ENCODE measurements around the gene HEATR5B.

HEATR5B gene

DNA sequence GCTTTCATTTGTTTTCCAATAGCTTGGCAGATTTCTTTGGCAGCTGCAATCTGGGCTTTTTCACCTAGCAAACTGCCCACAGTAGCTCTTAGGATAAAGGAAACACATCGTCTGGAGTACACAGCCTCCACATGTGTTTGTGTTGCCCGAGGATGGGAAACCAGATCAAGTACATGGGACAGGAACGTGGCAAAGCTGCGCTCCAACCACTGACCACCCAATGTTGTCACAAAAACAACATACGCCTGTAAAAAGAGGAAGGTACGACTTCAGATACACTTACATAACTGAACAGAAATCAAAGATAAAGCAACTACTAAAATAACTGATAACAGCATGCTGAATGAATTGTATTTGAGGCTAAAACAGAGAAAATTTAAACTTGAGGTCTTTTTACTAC, 15.5 kb downstream of the HEATR5B start:
- Histone ChIP-seq H3K27me3 (replicated peaks; ENCODE audit: insufficient read depth, low read length) (no peaks in the 10 kb centered on the region), H3K36me3 (replicated peaks; ENCODE audit: insufficient read depth, low read length) (peaks cover 5% of the 10 kb centered on the region; the same call in 1 of the 2 replicates), H3F3A (ENCODE audit: insufficient read depth, low read length) (no peaks in the 10 kb centered on the region), H3K4me1 (ENCODE audit: low read length) (no peaks in the 10 kb centered on the region), H3K9me2 (replicated peaks; ENCODE audit: insufficient read depth, low read length) (no peaks in the 10 kb centered on the region), H3K9me3 (replicated peaks; ENCODE audit: insufficient read depth, low read length) (no peaks in the 10 kb centered on the region), H3K4me3 (ENCODE audit: low read length) (no peak overlapping the region), H3K4me2 (ENCODE audit: low read depth, low read length) (no peak overlapping the region), H2AFZ (ENCODE audit: low read length) (no peak overlapping the region), H3K27ac (ENCODE audit: low read length) (no peak overlapping the region), H3K79me2 (ENCODE audit: low read length) (peaks cover 23% of the 10 kb centered on the region), H4K20me1 (ENCODE audit: insufficient read depth, low read length) (no peaks in the 10 kb centered on the region), H3K9ac (ENCODE audit: low read length) (no peak overlapping the region)
- TF ChIP-seq CTCF (IDR thresholded peaks at IDR 0.05; ENCODE audit: low read length), result no peak
- no peak for TF ChIP-seq EZH2phosphoT487 (IDR thresholded peaks at IDR 0.05; ENCODE audit: low read length)
- TF ChIP-seq EZH2 (optimal IDR thresholded peaks at IDR 0.05; ENCODE audit: low read depth, low read length), result no peak
- DNase-seq, result no peak

DNA sequence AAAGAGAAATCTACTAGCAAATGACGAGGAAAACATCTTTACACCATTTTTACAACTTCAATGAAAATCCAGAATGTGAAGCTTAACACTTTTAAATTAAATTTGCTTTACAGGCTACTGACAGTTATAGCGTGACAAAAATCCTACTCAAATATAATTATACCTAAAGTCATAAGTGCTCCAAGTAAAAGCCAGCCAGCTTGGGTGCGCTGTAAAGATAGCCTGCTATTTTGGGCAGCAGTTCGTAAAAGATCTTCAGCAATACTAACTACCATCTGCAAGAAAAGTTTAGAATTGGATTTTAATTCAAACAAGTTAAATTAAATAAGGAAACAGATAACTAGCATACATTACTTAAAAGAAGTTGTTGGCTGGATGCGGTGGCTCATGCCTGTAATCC, 22.4 kb downstream of the HEATR5B start:
- DNase-seq, result no peak
- H3K9me3 ChIP-seq (replicated peaks; ENCODE audit: insufficient read depth, low read length), result no peaks in the 10 kb centered on the region
- peaks cover 16% of the 10 kb centered on the region; the same call in 1 of the 2 replicates for H3K36me3 ChIP-seq (replicated peaks; ENCODE audit: insufficient read depth, low read length)
- no peak overlapping the region for H3K9ac ChIP-seq (ENCODE audit: low read length)
- TF ChIP-seq EZH2phosphoT487 (IDR thresholded peaks at IDR 0.05; ENCODE audit: low read length) (no peak), CTCF (IDR thresholded peaks at IDR 0.05; ENCODE audit: low read length) (no peak), EZH2 (optimal IDR thresholded peaks at IDR 0.05; ENCODE audit: low read depth, low read length) (no peak)
- no peak overlapping the region for H3K4me2 ChIP-seq (ENCODE audit: low read depth, low read length)
- H3K9me2 ChIP-seq (replicated peaks; ENCODE audit: insufficient read depth, low read length), result no peaks in the 10 kb centered on the region
- H2AFZ ChIP-seq (ENCODE audit: low read length), result no peak overlapping the region
- H4K20me1 ChIP-seq (ENCODE audit: insufficient read depth, low read length), result no peaks in the 10 kb centered on the region
- H3K4me3 ChIP-seq (ENCODE audit: low read length), result no peak overlapping the region
- H3K27ac ChIP-seq (ENCODE audit: low read length), result no peak overlapping the region
- H3K27me3 ChIP-seq (replicated peaks; ENCODE audit: insufficient read depth, low read length), result no peaks in the 10 kb centered on the region
- H3K4me1 ChIP-seq (ENCODE audit: low read length), result no peaks in the 10 kb centered on the region
- no peaks in the 10 kb centered on the region for H3K79me2 ChIP-seq (ENCODE audit: low read length)
- H3F3A ChIP-seq (ENCODE audit: insufficient read depth, low read length), result no peaks in the 10 kb centered on the region

DNA sequence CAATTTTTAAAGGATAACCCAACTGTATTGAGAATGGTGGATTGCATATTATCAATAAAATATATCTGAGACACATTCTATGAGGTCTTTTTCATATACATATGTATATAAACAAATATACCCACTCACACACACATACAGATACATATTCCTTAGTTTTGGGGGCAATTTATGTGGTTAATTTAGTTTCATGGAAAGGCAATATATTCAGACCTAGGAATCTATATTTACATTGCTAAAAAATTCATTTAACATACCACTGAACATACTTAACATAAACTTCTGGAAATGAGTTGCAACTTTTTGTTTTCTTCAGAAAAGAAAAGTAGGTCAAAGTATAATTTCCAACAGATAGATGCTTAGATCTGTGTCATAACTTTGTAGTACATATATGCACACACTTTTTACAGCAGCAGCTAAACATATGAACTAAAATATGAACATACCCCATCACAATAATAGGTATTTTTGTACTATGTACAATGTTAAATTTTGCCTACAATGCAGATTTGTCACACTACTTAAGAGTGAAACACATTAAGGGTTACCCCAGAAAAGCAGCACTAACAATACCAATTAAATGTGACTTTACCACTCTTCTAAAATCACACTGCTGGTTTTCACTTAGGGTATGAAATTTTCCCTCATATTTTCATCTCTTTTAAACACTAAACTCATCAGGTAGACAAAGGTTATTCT, 23.0 kb downstream of the HEATR5B start:
- Histone ChIP-seq H3K9me2 (replicated peaks; ENCODE audit: insufficient read depth, low read length) (no peaks in the 10 kb centered on the region), H3K9ac (ENCODE audit: low read length) (no peak overlapping the region), H3K4me2 (ENCODE audit: low read depth, low read length) (no peak overlapping the region), H3K27me3 (replicated peaks; ENCODE audit: insufficient read depth, low read length) (no peaks in the 10 kb centered on the region), H3K9me3 (replicated peaks; ENCODE audit: insufficient read depth, low read length) (no peaks in the 10 kb centered on the region), H3K36me3 (replicated peaks; ENCODE audit: insufficient read depth, low read length) (peaks cover 17% of the 10 kb centered on the region; the same call in 1 of the 2 replicates), H2AFZ (ENCODE audit: low read length) (no peak overlapping the region), H3K27ac (ENCODE audit: low read length) (no peak overlapping the region), H3F3A (ENCODE audit: insufficient read depth, low read length) (no peaks in the 10 kb centered on the region), H3K4me1 (ENCODE audit: low read length) (no peaks in the 10 kb centered on the region), H3K4me3 (ENCODE audit: low read length) (no peak overlapping the region), H4K20me1 (ENCODE audit: insufficient read depth, low read length) (no peaks in the 10 kb centered on the region), H3K79me2 (ENCODE audit: low read length) (no peaks in the 10 kb centered on the region)
- DNase-seq, result no peak
- no peak for TF ChIP-seq EZH2 (optimal IDR thresholded peaks at IDR 0.05; ENCODE audit: low read depth, low read length)
- no peak for TF ChIP-seq EZH2phosphoT487 (IDR thresholded peaks at IDR 0.05; ENCODE audit: low read length)
- no peak for TF ChIP-seq CTCF (IDR thresholded peaks at IDR 0.05; ENCODE audit: low read length)
